IPS DF 4.7 (cell line): ENCODE measurements around the gene GLIS1.
A peak's percentile ranks its signal among the peaks of the same experiment; 100 is the strongest.

Source experiments
- DNase-seq: peaks from one replicate; pipeline ENCODE4 v3.0.0-alpha.2; 2013; ENCODE audit warnings: low spot score; ENCODE audit errors: extremely low read depth

Gene GLIS1

DNA sequence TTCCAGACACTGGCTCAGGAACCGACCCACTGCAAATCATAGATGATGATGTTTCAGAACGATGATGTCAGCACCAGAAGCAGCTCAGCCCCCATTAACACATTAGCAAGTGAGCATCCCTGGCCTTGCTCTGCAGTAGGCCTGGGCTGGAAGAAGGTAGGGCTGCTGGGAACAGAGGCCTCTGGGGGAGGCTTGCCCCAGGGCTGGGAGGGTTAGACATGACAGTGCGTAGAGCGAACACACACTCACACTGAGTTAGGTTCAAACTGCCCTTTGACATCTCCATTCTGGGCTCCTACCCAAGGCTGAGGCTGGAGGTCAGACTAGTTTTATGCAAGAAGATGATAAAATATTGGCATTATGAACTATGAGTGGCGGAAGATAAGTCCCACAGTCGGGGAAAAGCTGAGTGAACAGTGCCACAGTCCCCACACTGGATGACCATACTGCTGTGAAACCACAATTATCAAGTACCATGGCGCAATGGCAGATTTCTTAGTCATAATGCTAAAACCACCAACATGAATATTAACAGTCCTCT is 188.7 kb downstream of the GLIS1 start:
- no peak for DNase-seq

DNA sequence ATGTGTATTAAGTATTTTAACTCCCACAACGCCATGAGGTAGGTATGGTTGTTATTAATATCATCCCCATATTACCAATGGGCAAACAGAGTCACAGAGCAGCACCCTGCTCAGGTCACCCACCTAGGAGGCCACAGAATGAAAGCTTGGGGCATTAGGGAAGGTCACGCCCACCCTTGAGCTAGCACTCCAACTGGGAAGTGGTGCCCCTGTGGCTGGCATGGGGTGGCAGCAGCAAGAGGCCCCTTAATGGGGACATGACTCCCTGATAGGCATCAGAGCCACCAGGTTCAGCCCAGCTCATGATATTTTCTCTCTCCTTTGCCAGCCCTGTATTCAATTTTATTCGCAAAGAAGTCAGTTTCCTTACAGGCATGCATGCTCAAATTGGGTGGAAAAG is 189.2 kb downstream of the GLIS1 start:
- no peak for DNase-seq

DNA sequence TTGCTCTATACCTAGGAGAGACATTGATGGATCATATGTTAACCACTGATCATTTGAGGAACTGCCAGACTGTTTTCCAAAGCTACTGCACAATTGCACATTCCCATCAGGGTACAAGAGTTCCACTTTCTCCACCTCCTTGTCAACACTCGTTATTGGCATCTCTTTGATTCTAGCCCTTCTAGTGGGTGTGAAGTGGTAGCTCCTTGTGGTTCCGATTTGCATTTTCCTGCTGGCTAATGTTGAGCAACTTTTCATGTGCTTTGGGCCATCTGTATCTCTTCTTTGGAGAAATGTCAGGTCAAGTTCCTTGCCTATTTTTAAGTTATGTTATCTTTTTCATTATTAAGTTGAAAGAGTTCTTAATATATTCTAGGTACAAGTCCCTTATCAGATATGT is 189.7 kb downstream of the GLIS1 start:
- no peak for DNase-seq

DNA sequence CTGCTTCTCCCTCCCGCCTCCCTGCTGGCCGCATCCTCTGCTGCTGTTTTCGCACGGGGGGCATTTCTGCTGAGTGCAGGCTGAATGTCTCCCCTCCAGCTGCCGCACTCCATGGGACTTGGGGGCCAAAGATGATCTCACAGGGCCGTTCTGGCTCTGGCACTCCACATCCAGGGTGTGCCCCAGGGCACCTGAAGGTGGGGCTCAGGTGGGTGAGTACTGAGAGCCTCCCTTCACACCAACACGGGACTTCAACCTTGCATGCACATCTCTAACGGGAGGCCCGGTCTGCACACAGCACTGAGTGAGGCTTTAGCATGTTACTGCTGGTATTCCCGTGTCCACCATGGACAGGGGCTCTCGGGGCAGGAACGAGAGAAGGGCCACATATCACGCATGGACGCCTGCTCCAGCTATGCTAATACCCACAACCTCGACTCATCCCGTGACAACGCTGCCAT is 190.9 kb downstream of the GLIS1 start:
- no peak for DNase-seq

DNA sequence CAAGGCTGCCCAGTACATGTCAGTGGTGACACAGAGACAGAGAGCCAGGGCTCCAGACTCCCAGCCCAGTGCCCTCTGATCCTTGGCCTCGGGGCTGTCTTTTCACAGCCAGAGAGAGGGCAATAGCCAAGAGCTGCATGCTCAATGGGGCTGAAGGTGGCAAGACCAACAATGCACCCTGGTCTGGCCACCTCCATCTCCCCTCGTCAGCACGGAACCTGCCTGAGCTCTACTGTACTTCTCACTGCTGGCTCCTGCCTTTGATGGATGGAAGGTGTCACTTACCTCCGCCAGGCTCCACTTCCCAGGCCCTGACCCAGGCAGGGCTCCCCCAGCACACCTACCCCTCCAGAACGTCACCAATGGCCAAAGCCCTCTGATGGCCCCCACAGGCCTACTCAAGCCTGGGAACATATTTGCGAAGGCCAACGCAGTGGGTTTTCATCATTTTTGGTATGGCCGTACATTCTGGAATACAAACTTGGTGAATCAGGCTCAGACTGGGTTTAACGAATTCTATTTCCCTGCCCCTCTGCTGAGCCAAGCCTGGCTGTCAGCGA is 191.7 kb downstream of the GLIS1 start:
- DNase-seq, result no peak

DNA sequence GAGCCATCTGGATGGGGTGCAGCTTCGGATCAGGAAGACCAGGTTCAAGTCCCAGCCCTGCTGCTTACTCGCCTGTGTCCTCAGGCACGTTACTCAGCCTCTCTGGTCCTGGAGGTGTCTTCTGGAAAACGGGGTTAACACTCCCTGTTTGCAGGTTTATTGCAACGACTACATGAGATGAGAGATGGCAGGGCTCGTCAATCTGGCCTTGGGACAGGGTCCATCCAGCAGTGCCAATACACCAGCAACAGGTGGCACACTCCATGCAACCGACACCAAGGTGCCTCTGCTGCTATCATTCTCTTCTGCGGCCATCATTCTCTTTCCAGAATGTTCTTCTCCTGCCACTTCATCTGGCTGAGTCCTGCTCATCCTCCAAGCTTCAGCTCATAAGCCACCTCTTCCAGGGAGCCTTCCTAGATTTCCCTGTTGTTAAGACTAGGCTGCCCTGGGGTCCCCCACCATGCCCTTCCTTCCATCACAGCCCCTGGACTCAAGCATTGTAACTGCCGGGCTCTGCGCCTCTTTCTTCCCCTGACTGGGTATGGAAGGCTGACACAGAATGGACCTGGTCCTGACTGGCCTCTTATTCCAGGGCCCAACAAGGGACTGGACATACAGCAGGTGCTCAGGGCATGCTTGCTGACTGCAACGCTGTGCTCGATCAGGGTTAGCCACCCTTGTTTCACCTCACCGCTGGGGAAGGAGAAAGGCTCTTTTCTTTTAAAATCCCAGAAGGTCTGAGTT is 192.4 kb downstream of the GLIS1 start:
- DNase-seq, result no peak

DNA sequence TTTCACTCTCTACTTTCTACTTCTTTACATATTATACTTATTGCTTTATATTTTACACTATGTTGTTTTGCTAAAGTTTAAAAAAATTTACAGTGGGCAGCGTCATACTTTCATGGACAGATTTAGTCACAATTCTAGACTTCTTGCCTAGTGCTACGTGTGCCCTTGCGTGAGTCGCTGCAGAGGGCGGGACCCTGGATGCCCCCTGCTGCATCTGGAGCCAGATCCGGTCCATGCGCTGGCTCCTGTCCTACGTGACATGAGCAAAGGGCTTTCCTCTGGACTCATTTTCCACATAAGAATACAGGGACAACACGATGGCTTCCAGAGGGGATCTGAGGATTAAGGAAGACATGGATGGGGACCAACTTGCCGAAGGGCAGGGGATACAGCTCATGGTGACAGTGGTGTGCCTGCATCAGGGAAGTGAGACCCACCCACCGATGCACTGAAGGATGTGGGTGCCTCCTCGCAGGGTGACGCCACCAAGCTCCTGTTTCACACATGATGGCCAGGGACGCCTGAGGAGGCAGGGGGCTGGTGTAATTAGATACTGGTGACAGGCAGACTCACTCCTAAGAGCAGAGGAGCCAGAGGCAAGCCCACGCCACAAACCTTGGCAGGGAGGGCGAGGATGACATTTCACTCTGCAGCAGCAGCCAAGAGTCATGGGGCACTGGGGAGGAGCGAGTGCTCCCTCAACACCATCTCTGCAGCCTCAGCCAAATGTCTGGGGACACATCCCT is 193.1 kb downstream of the GLIS1 start:
- no peak for DNase-seq

DNA sequence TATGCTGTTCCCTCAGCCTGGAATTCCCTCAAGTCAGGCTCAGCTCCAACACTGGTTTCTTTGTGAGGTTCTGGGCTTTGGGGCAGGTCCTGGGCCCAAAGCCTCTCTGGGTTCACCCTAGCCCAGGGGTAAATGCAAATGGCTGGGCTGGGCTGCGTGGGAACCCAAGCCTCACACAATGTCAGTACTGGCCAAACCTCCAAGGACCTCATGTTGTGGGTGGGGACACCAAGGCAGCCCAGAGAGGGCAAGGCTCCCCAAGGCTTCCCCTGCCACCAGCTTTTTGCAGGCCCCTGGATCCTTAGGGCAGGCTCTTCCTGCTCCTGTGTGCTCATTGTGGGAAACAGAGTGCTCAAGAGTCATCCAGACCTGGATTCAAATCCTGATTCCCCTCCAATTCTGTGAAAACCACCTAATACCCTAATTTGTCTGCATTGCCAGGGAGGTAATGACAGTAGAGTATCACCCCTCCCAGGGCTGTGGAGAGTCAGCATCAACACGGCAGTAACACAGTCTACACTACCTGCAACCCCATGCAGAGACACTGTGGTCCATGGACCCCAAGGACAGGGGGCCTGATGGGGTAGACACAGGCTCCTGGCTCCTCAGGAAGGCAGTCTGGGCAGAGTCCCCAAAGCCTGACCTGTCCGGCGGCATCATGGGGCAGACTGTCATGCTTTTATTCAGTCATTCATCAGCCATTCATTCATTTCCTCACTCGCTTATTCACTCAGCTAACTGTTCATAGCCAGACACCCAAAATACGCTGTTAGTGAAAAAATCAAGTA is 194.0 kb downstream of the GLIS1 start:
- no peak for DNase-seq

DNA sequence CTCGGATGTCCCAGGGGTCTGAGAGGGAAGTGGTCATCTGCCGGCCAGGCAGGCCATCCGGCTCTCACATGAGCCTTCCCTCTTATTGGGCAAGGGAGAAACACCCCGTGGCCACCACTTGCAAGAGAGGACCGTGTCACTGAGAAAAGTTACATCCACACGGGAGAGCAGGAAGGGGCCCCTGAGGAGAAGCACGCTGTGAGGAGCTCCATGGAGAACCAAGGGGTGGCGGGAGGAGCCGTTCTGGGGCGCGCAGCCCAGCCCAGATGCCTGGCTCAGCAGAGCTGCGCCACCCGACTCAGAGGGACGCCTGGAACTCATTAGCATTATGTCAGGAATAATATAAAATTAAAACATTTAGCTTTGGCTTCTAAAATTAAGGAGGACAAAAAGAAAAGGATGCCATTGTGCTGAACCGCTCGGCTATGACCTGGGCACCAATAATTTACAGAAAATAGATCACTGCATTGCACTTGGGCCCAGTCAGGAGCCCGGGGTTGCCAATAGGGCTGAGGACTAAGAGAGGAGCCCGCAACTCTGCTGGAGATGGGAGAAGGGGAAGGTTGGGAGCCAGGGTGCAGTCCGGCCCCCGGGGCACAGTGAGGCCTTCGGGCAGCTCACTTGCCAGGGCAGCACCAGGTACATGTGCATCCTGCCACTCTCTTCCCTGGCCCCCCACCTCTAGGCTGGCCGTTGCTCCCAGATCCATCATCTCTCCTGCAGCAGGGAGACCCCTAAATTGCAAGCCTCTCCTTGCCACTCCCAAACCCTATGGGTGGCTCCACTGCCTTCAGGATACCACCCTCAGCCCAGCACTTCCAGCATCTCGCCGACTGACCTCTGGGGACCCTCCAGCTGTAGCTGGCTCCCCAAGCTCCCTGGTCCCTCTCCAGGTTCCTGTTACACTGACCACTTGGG is 194.9 kb downstream of the GLIS1 start:
- no peak for DNase-seq

DNA sequence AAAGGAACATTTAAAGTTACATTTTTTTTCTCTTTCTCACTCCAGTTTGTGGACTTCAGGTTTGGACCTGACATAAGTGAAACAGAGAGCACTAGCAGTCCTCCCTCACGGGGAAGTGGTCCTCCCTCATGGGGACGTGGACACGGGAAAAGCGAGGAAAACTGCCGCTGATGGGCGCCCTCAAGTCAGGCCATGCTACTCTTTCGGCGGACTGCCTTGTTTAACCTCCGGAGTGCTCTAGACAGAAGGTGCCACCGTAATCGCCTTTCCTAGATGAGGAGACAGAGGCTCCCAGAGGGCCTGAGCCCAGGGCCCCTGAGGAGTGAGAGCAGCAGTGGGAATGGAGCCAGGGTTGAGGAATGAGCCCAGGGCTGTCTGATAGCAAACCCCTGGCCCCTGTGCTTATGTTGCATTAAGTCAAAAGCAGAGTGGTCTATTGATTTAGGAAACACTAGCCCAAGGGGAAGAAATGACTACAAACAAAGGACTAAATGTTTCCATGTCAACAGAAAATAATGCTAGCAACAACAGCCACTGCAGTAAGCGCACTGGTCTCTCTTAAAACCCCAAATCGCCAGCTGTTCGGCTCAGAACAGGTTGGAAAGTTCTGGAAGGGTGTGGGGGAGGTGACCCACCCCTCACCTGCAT is 195.7 kb downstream of the GLIS1 start:
- no peak for DNase-seq

DNA sequence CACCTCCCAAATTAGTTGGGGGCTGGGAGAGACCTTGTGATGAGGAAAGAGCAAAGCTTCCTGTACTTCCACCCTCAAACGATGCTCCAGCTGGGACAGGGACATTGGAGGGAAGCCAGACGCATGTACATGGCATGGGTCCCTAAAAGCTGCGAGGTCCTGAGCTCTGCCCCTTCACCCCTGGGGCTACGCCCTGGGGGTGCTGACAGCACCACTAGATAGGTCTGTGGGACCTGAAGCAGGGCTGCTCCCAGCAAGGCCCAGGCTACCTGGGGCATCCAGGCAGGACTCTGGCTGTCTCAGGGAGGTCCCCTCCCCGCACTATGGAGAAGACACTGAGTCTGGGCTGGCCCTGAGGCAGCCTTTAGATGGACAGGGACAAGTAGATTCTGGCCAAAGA is 196.4 kb downstream of the GLIS1 start:
- no peak for DNase-seq

DNA sequence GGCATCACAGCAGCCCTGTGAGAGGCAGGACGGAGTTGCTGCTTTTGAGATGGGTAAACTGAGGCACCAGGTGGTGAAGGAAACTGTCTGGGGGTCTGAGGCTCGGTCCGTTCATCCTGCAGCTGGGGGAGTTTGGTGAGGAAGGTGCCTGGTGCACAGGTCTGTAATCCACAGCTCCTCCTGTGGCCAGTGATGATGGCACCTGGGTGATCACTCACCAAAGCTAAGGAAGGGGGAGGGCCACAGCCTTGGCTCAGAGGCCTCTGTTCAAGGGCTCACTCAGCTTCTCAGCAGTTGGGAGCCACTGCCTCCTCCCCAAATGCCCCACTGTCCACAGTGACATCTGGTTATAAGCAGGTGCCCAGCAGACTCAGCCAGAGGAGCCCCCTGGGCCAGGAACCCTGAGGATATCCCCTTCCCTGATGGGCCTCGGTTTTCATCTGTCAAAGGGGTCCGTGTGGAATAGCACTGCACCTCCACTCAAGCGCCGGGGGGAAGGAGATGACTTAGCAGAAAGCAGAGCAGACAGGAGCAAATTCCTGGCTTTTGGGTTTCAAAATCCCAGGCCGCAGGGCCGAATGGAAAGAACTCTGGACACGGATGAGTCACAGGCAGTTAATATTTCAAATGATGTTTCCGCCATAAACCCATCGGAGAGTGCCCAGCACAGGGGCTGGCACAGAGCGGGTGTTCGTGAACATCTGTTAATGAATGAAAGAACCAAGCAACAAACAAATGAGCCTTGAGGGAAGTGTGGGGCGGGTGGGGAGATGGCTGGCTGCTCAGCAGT is 197.0 kb downstream of the GLIS1 start:
- DNase-seq, result peak; percentile 19

DNA sequence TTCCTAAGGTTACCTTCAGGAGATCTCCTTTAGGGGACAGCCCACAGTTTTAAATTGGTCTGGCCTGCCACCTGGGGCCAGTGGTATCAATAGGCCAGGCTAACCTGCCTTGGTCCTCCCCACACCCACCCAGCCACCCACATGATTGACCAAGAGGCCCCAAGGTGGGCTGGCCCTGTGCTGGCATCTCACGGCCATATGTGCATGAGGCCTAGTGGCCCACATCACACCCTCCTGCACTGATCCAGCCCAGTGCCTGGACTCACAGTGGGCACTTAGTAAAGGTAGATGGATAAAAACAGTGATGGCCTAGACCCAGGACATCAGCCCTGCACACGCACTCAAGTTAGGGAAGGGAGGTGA is 197.7 kb downstream of the GLIS1 start:
- DNase-seq, result no peak

DNA sequence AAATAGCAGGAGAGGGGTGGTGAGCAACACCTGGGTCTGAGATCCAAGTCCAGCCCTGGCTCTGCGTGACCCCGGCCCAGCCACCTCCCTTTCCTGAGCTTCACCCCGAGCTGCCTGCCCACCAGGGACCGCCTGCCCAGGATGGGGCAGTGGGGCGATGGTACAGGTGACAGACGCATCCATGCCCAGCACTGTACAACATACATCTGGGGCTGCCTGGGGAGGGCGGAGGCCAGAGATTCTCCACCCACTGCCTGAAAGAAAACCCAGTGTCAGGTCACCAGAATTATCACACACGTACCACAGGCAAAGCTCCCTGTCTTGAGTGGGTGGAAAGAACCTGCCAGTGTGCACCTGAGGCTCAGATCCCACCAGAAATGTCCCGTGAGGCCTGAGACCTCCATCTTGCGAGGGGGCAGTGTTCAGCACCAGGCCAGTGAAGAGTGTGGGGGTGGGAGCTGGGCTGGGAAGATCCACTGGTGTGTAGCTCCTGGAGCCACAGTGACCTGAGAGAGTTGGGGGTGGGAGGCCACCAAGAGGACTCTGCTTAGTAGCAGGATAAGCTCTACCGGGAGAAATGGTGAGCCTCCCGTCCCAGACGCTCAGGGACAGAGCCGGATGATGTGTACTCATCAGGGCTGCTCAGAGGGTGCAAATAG is 198.2 kb downstream of the GLIS1 start:
- DNase-seq, result no peak

DNA sequence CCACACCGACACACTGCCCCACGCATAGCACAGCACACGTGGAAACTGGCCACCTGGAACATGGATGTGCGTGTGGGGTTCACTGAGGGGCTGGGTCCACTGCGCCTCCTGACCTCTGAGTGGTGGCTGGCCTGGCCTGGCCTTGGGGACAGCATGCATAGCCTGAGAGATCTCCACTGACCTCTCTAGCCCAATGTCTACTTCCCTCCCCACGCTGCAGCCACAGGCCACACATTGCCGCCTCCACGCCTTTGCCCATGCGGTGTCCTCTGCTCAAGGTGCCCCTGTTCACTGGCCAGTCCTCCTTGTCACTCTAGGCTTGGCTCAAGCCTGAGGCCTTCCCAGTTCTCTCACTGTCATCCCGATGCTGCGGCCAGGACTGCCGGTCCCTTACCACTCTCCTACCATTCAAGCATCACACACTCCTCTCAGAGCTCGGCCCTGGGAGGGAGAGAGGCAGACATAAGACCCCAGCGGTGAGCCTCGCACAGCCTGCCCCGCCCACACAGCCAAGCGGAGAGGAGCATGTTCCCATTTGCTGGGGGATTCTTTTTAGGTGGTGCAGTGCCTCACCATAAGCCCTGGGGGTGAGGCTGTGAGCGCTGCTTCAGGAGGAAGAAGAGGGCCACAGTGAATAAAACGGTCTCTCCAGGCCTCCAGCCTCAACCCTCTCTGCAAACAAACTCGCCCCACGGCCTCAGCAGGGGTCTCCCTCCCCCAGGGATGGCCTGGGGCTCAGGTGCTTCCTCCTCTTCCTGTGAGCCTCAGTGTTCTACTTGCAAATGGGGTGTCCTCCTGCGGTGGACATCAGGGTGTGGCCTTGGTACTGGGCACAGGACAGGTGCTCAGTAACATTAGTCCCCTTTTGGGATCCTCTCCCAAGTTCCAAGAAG is 199.0 kb downstream of the GLIS1 start:
- DNase-seq, result no peak

DNA sequence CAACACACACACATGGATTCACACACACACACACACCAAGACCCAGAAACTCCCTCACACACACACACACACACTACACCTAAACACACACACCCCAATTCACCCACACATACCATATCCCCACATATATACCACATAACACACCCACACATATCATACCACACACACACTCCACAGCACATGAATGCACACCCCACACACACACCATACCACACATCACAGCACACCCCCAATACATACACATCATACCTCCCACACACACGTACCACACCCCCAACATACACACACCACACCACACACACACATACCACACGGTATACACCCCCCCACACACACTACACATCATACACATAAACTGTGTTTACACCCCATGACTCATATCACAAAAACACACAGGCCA is 199.7 kb downstream of the GLIS1 start:
- no peak for DNase-seq

DNA sequence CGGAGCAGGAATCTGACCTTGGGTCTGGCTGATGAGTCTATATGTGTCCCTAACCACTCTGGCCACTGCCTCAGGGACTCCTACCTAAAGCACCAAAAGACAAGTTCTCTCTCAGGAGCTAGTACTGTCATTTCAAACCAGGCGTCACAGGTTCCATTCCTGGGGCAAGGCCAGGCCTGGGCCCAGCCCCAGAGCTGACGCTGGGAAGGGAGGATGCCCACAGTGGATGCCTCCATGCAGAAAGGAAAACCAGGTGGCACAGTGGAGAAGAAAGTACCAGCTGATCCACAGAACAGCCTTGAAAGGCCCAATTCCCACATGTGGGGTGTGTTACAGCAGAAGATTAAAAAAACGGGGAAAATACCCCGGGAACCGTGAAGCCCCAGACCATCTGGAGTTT is 202.4 kb downstream of the GLIS1 start:
- no peak for DNase-seq

DNA sequence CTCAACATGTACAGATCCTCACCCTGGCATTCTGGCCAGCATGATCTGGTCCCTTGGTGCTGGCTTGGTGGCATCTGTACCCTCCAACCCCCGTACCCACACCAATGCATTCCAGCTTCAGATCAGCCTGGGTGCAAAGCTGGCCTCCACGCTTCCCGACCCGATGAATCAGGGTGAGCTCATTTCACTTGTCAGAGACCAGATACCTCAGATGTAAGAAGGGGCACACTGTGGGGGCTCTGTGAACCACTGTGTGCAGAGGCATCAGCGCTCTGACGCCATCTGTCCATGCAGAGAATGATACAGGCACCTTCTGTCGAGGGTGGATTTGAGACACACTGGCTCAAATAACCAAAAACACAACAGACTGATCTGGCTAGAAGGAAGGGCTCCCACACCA is 203.1 kb downstream of the GLIS1 start:
- no peak for DNase-seq
